Stimulated activated naive CD8-positive, alpha-beta T cell treated with anti-CD3 and anti-CD28 coated beads, Interleukin-15, amount 100 ng/mL, for 72 hours (primary cell): ENCODE measurements around the gene RIF1.
"Not testable (repeated sequence)": the region's sequence is repeated elsewhere in the genome, so short reads cannot be mapped to it uniquely, and the experiment has no call there.

ENCODE experiments used
- ATAC-seq: fragments of 150-1000 bp; cut with Tn5 transposase; 2 replicates; pipeline ENCODE4 v1.10.0; 2021; ENCODE audit warnings: mild to moderate bottlenecking, moderate library complexity
- DNase-seq, 2 donors: peaks; one replicate each; pipeline ENCODE4 v3.0.0; 2021 to 2022
- H3K27ac Mint-ChIP-seq, 2 donors: one replicate each; pipeline ENCODE4 v1.8.0; 2022; ENCODE audit warnings: mild to moderate bottlenecking in 2 of 2, mixed read lengths in 2 of 2, moderate library complexity in 2 of 2
- H3K27me3 Mint-ChIP-seq: one replicate; pipeline ENCODE4 v1.8.0; 2022; ENCODE audit warnings: mixed read lengths
- H3K4me1 Mint-ChIP-seq: one replicate; pipeline ENCODE4 v1.8.0; 2022; ENCODE audit warnings: mild to moderate bottlenecking, mixed read lengths
- H3K4me3 Mint-ChIP-seq, 2 donors: one replicate each; pipeline ENCODE4 v1.8.0; 2022; ENCODE audit warnings: mild to moderate bottlenecking in 2 of 2, mixed read lengths in 2 of 2, moderate library complexity in 1 of 2
- H3K9me3 Mint-ChIP-seq, 2 donors: one replicate each; pipeline ENCODE4 v1.8.0; 2022; ENCODE audit warnings: mixed read lengths in 2 of 2

RIF1 gene

GRCh38 chr2:151401149-151401548 is 8.6 kb upstream of the RIF1 start:
- Mint-ChIP-seq H3K27me3 (no peaks in the 10 kb centered on the region), H3K27ac (no peak overlapping the region), H3K4me3 (no peak overlapping the region), H3K4me1 (no peaks in the 10 kb centered on the region), H3K9me3 (no peaks in the 10 kb centered on the region)
- no peak for DNase-seq
- no peak for ATAC-seq

- Mint-ChIP-seq H3K9me3 (no peaks in the 10 kb centered on the region), H3K4me1 (no peaks in the 10 kb centered on the region), H3K4me3 (no peak overlapping the region), H3K27me3 (no peaks in the 10 kb centered on the region), H3K27ac (no peak overlapping the region)
- no peak for ATAC-seq
- no peak for DNase-seq
These were observed 5.8 kb upstream of the RIF1 start for GRCh38 chr2:151403914-151404313.

GRCh38 chr2:151405376-151405775 is 4.3 kb upstream of the RIF1 start:
- Mint-ChIP-seq H3K27me3 (no peaks in the 10 kb centered on the region), H3K4me1 (peaks cover 2% of the 10 kb centered on the region), H3K27ac (no peak overlapping the region), H3K9me3 (no peaks in the 10 kb centered on the region), H3K4me3 (no peak overlapping the region)
- DNase-seq (no peak), ATAC-seq (no peak)

- ATAC-seq: no peak
- Mint-ChIP-seq H3K4me1 (peaks cover 19% of the 10 kb centered on the region), H3K27ac (no peak overlapping the region), H3K27me3 (no peaks in the 10 kb centered on the region), H3K4me3 (no peak overlapping the region), H3K9me3 (no peaks in the 10 kb centered on the region)
- no peak for DNase-seq
These were observed 2.4 kb upstream of the RIF1 start for GRCh38 chr2:151407281-151407680.

- peak overlapping the region; percentile 98 to 99 for H3K27ac Mint-ChIP-seq
- no peaks in the 10 kb centered on the region for H3K27me3 Mint-ChIP-seq
- peaks cover 23% of the 10 kb centered on the region for H3K4me1 Mint-ChIP-seq
- ATAC-seq: no peak
- H3K9me3 Mint-ChIP-seq: no peaks in the 10 kb centered on the region
- DNase-seq: no peak
- peak overlapping the region; percentile 92 to 96 for H3K4me3 Mint-ChIP-seq
These were observed 708 bp upstream of the RIF1 start for GRCh38 chr2:151408788-151409600.

GRCh38 chr2:151410485-151410834 is 758 bp downstream of the RIF1 start:
- Mint-ChIP-seq H3K27me3 (no peaks in the 10 kb centered on the region), H3K4me1 (peaks cover 23% of the 10 kb centered on the region), H3K4me3 (peak overlapping the region; percentile 92 to 96), H3K9me3 (no peaks in the 10 kb centered on the region), H3K27ac (peak overlapping the region; percentile 98 to 99)
- peak; percentile 33 to 43 for DNase-seq
- peak; percentile 52 for ATAC-seq

- Mint-ChIP-seq H3K4me3 (no peak overlapping the region), H3K9me3 (no peaks in the 10 kb centered on the region), H3K4me1 (peaks cover 23% of the 10 kb centered on the region), H3K27me3 (no peaks in the 10 kb centered on the region), H3K27ac (no peak overlapping the region)
- ATAC-seq: no peak
- no peak for DNase-seq
These were observed 7.9 kb downstream of the RIF1 start for GRCh38 chr2:151417650-151418049.

- not testable (repeated sequence) for H3K9me3 Mint-ChIP-seq, H3K4me3 Mint-ChIP-seq, DNase-seq, ATAC-seq, H3K27me3 Mint-ChIP-seq, H3K27ac Mint-ChIP-seq
- H3K4me1 Mint-ChIP-seq: peaks cover 45% of the 10 kb centered on the region
These were observed 12.0 kb downstream of the RIF1 start for GRCh38 chr2:151421681-151422080.

- Mint-ChIP-seq H3K9me3 (no peaks in the 10 kb centered on the region), H3K27me3 (no peaks in the 10 kb centered on the region), H3K4me1 (peaks cover 41% of the 10 kb centered on the region), H3K4me3 (peak overlapping the region in 1 of 2 donors; percentile 55), H3K27ac (no peak overlapping the region)
- DNase-seq (no peak), ATAC-seq (peak; percentile 75)
These were observed 13.3 kb downstream of the RIF1 start for GRCh38 chr2:151422917-151423439.

- no peaks in the 10 kb centered on the region for H3K27me3 Mint-ChIP-seq
- H3K27ac Mint-ChIP-seq: no peak overlapping the region
- peak overlapping the region; percentile 6 to 49 for H3K4me3 Mint-ChIP-seq
- DNase-seq (no peak), ATAC-seq (peak; percentile 70)
- H3K9me3 Mint-ChIP-seq: no peaks in the 10 kb centered on the region
- H3K4me1 Mint-ChIP-seq: peaks cover 41% of the 10 kb centered on the region
These were observed 14.1 kb downstream of the RIF1 start for GRCh38 chr2:151423760-151424159.

GRCh38 chr2:151437630-151438029 is 27.9 kb downstream of the RIF1 start:
- no peaks in the 10 kb centered on the region for H3K4me1 Mint-ChIP-seq
- DNase-seq: peak in 1 of 2 donors; percentile 3
- H3K4me3 Mint-ChIP-seq: no peak overlapping the region
- peak; percentile 48 for ATAC-seq
- no peaks in the 10 kb centered on the region for H3K27me3 Mint-ChIP-seq
- H3K9me3 Mint-ChIP-seq: no peaks in the 10 kb centered on the region
- no peak overlapping the region for H3K27ac Mint-ChIP-seq

- Mint-ChIP-seq H3K27me3 (no peaks in the 10 kb centered on the region), H3K4me3 (no peak overlapping the region), H3K9me3 (no peaks in the 10 kb centered on the region), H3K4me1 (no peaks in the 10 kb centered on the region), H3K27ac (peak overlapping the region in 1 of 2 donors; percentile 59)
- DNase-seq (no peak), ATAC-seq (no peak)
These were observed 28.8 kb downstream of the RIF1 start for GRCh38 chr2:151438506-151438905.

GRCh38 chr2:151439127-151439526 is 29.4 kb downstream of the RIF1 start:
- H3K27ac Mint-ChIP-seq: no peak overlapping the region
- H3K4me1 Mint-ChIP-seq: no peaks in the 10 kb centered on the region
- no peak overlapping the region for H3K4me3 Mint-ChIP-seq
- ATAC-seq (no peak), DNase-seq (no peak)
- H3K27me3 Mint-ChIP-seq: no peaks in the 10 kb centered on the region
- no peaks in the 10 kb centered on the region for H3K9me3 Mint-ChIP-seq

- ATAC-seq (no peak), DNase-seq (no peak)
- Mint-ChIP-seq H3K4me1 (no peaks in the 10 kb centered on the region), H3K9me3 (no peaks in the 10 kb centered on the region), H3K4me3 (no peak overlapping the region), H3K27ac (no peak overlapping the region), H3K27me3 (no peaks in the 10 kb centered on the region)
These were observed 49.7 kb downstream of the RIF1 start for GRCh38 chr2:151459358-151459757.

GRCh38 chr2:151465771-151466170 is 56.1 kb downstream of the RIF1 start:
- H3K27ac Mint-ChIP-seq: no peak overlapping the region

GRCh38 chr2:151470556-151470955 is 60.9 kb downstream of the RIF1 start:
- no peak for DNase-seq

More at GRCh38 chr2:151465771-151466170, 56.1 kb downstream of the RIF1 start:
- Mint-ChIP-seq H3K4me3 (no peak overlapping the region), H3K9me3 (no peaks in the 10 kb centered on the region), H3K27me3 (no peaks in the 10 kb centered on the region), H3K4me1 (peaks cover 4% of the 10 kb centered on the region)
- ATAC-seq (no peak), DNase-seq (no peak)

More at GRCh38 chr2:151470556-151470955, 60.9 kb downstream of the RIF1 start:
- Mint-ChIP-seq H3K27ac (no peak overlapping the region), H3K27me3 (no peaks in the 10 kb centered on the region), H3K9me3 (no peaks in the 10 kb centered on the region), H3K4me1 (peaks cover 9% of the 10 kb centered on the region), H3K4me3 (no peak overlapping the region)
- ATAC-seq: no peak
